ENCODE measurements around the gene ANKS1A.
A peak's percentile ranks its signal among the peaks of the same experiment; 100 is the strongest.
"Not testable (repeated sequence)": the region's sequence is repeated elsewhere in the genome, so short reads cannot be mapped to it uniquely, and the experiment has no call there.

The ANKS1A gene

DNA sequence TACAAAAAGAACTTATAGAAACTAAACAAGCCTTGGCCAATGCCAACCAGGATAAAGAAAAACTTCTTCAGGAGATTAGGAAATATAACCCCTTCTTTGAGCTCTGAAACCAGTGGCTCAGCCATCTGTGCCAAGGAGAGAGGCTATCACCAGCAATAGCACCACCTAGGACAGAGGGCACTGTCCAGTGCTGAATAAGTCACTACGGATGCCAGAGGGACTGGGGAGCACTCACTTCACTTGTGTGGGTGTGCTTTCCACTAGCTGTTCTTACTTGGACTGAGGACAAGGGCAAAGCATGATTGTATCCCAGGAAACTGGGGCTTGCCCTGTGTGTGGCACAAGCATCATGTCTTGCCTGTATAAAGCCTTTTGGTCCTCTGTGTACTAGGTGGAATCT is 16.7 kb upstream of the ANKS1A start:
- Mint-ChIP-seq H3K36me3 (ENCODE audit: low read depth) (peaks cover 55% of the 10 kb centered on the region), H3K9me3 (no peaks in the 10 kb centered on the region), H3K4me1 (ENCODE audit: low read depth) (no peaks in the 10 kb centered on the region), H3K27ac (peak overlapping the region; percentile 31), H3K4me3 (no peak overlapping the region), H3K27me3 (no peaks in the 10 kb centered on the region)

DNA sequence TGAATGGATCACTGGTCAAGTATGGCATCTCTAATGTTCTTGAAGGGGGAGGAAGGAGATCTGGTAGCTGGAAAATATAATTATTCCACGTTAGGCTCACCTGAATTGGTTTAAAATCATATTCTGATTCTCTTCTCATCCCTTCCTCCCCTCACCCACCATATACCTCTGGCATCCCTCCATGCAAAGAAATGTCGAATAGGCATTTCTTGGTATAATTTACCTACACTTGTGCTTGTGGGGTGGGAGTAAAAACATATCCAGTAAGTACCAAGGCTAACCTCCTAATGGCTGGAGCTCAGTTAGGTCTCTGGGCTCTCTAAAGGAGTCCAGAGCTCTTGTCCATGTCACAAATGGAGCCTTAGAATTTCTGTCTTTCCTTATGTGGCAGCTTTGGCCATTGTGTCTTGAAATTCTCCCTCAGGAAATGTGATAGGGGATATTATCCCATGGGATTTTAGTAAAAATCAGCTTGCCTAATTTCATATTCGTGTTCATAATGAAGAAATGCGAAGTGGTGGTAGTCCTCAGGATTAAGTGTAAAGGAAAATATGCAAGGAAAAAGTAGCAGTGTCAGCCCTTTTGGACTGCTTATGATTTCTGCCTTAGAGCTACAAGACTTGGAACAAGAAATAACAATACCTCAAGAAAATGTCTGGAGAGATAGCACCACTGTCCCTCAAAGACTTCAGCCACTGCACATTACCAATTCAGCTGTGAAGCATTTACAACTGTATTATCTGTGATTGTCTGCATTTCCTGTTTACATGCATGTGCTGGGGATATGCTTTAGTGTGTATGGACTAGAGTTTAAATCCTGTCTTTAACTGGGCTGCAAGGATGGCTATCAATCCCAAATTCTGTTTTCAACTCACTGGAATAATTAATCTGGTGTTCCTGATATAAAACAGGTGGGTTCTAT is 13.5 kb upstream of the ANKS1A start:
- no peak overlapping the region for H3K27ac Mint-ChIP-seq
- H3K4me3 Mint-ChIP-seq = no peak overlapping the region
- H3K4me1 Mint-ChIP-seq (ENCODE audit: low read depth) = no peaks in the 10 kb centered on the region
- no peaks in the 10 kb centered on the region for H3K9me3 Mint-ChIP-seq
- H3K36me3 Mint-ChIP-seq (ENCODE audit: low read depth) = peaks cover 63% of the 10 kb centered on the region
- no peaks in the 10 kb centered on the region for H3K27me3 Mint-ChIP-seq

DNA sequence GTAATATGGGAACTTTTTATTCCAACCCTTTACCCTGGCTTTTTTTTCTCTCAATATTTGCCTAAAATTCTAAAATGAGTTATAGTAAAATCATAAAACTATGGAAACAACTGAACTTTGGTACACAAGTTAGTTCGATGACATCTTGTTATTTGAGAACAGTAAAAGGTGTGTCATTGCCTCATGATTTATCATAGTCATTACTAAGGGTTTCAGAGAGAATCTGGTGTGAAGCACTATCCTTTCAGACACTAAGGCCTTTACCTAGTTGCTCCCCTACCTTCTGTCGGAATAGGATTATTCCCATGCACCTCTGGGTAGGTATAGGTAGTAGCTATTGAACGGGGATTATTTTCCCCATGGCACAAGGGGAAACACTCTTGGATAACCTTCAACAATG is 12.6 kb upstream of the ANKS1A start:
- Mint-ChIP-seq H3K36me3 (ENCODE audit: low read depth) (peaks cover 62% of the 10 kb centered on the region), H3K9me3 (no peaks in the 10 kb centered on the region), H3K27me3 (no peaks in the 10 kb centered on the region), H3K4me3 (no peak overlapping the region), H3K4me1 (ENCODE audit: low read depth) (no peaks in the 10 kb centered on the region), H3K27ac (no peak overlapping the region)

DNA sequence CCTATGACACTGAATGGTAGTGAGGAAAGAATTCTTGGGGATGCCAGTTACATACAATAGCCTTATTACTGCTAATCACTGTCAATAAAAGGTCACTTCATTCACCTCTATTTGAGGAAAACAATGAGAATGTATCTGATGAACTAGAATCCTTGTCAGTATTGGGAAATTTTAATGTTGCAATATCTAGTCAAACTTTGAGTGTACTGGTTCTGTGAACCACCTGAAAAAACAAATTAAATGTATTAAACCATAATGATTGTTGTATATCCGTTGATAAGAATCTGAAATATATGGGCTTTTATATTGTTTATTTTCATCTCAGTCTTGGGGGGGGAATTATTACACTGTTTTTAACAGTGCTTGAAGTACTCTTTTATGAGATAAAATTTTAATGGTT is 11.8 kb upstream of the ANKS1A start:
- Mint-ChIP-seq H3K36me3 (ENCODE audit: low read depth) (peaks cover 57% of the 10 kb centered on the region), H3K9me3 (no peaks in the 10 kb centered on the region), H3K27me3 (no peaks in the 10 kb centered on the region), H3K4me1 (ENCODE audit: low read depth) (no peaks in the 10 kb centered on the region), H3K27ac (no peak overlapping the region), H3K4me3 (no peak overlapping the region)

DNA sequence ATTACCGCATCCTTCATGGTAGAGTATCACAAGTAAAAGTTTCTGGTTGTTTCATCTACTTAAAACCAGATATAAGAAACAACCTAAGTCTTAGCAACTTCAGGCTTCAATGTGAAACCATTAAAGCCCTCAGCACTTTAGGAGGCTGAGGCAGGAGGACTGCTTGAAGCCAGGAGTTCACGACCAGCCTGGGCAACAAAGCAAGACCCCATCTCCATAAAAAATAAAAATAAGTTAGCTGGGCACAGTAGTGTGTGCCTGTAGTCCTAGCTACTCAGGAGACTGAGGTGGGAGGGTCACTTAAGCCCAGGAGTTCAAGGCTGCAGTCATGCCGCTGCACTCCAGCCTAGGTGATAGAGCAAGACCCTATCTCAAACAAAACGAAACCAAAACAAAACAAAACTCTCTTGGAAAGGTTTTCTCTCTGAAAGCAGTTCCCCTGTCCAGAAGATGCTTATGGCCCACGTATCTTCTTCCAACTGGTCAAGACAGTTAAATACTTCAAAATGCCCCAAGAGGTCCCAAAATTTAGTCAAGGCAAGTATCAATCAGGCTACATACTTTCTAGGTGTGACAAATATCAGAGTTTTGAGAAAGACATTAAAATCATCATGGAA is 11.1 kb upstream of the ANKS1A start:
- Mint-ChIP-seq H3K27ac (no peak overlapping the region), H3K36me3 (ENCODE audit: low read depth) (peaks cover 59% of the 10 kb centered on the region), H3K9me3 (no peaks in the 10 kb centered on the region), H3K4me3 (no peak overlapping the region), H3K27me3 (no peaks in the 10 kb centered on the region), H3K4me1 (ENCODE audit: low read depth) (no peaks in the 10 kb centered on the region)

DNA sequence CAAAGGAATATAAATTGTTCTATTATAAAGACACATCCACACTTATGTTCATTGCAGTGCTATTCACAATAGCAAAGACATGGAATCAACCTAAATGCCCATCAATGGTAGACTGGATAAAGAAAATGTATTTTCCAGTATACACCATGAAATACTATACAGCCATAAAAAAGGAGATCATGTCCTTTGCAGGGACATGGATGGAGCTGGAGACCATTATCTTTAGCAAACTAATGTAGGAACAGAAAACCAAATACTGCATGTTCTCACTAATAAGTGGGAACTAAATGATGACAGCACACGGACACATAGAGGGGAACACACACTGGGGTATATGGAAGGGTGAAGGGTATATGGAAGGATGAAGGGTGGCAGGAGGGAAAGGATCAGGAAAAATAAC is 5.0 kb upstream of the ANKS1A start:
- H3K4me3 Mint-ChIP-seq, H3K27ac Mint-ChIP-seq, H3K9me3 Mint-ChIP-seq, H3K27me3 Mint-ChIP-seq: not testable (repeated sequence)
- Mint-ChIP-seq H3K36me3 (ENCODE audit: low read depth) (peaks cover 46% of the 10 kb centered on the region), H3K4me1 (ENCODE audit: low read depth) (peaks cover 38% of the 10 kb centered on the region)

DNA sequence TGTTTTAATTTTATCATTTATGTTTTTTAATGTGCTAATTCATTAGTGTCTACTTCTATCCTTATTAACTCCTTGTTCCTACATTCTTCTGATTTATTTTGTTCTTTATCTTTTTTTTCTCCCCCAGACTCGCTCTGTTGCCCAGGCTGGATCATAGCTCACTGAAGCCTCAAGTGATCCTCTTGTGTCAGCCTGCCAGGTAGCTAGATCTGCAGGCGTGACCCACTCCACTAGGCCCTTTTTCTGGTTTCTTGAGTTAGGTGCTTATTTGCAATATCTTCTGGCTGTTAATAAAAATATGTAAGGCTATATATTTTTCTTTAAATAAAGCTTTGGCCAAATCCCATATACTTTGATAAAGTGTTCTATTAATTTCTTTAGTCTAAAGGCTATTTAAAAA is 4.1 kb upstream of the ANKS1A start:
- H3K27ac Mint-ChIP-seq = no peak overlapping the region
- no peak overlapping the region for H3K4me3 Mint-ChIP-seq
- peaks cover 39% of the 10 kb centered on the region for H3K36me3 Mint-ChIP-seq (ENCODE audit: low read depth)
- H3K4me1 Mint-ChIP-seq (ENCODE audit: low read depth) = peaks cover 38% of the 10 kb centered on the region
- no peaks in the 10 kb centered on the region for H3K9me3 Mint-ChIP-seq
- no peaks in the 10 kb centered on the region for H3K27me3 Mint-ChIP-seq

DNA sequence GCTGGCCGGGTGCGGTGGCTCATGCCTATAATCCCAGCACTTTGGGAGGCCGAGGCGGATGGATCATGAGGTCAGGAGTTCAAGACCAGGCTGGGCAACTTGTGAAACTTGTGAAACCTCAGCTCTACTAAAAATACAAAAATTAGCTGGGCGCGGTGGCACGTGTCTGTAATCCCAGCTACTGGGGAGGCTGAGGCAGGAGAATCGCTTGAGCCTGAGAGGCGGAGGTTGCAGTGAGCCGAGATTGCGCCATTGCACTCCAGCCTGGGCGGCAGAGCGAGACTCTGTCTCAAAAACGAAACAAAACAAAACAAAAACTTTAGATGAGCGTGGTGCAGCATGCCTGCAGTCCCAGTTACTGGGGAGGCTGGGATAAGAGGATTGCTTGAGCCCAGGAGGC is 3.2 kb upstream of the ANKS1A start:
- not testable (repeated sequence) for H3K27me3 Mint-ChIP-seq, H3K9me3 Mint-ChIP-seq, H3K27ac Mint-ChIP-seq
- Mint-ChIP-seq H3K4me1 (ENCODE audit: low read depth) (peaks cover 44% of the 10 kb centered on the region), H3K36me3 (ENCODE audit: low read depth) (peaks cover 34% of the 10 kb centered on the region), H3K4me3 (peak overlapping the region; percentile 100)

DNA sequence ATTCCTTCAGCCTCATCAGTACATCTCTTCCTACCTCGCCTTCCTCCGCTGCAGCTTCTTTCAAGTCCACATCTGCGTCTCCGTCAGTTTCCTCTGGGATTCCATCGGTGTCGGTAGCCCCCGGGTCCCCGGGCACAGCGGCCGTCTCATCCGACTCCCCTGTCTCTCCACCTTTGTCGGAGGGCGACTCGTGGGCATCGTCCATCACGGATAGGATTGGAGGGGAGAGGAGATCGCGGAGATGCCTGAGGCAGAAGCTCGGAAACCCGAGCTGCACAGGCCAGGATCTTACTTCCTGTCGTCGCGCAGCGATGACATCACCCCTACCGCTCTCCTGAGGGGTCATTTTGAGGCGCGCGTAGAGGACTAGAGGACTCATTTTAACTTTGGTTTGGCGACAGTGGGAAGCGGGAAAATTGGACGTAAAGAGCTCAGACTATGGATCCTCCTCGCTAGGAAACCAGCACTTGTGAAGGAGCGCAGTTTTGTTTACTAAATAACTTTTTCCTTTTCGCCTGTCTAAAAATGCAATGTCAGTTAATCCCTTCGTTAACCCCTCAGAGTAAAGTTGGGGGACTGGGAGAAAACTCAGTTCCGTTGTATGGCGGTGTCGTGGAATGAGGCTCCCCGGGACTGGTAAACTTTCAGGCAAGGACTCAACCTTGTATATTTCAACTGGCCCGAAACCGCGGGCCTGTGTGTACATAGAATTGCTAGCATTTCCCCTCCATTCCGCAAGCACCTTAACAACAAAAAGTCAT is 1.1 kb upstream of the ANKS1A start, which contains the start of gene TAF11:
TSS of gene TAF11 (minus strand) at position 290 of the 761 bp plus-strand sequence. CDS start at position 205, 85 bp downstream.
- Mint-ChIP-seq H3K36me3 (ENCODE audit: low read depth) (peaks cover 30% of the 10 kb centered on the region), H3K4me3 (peak within 1 kb of the TSS; percentile 100), H3K4me1 (ENCODE audit: low read depth) (peaks cover 50% of the 10 kb centered on the region), H3K27me3 (no peaks in the 10 kb centered on the region), H3K27ac (peak within 1 kb of the TSS; percentile 99), H3K9me3 (no peaks in the 10 kb centered on the region)

DNA sequence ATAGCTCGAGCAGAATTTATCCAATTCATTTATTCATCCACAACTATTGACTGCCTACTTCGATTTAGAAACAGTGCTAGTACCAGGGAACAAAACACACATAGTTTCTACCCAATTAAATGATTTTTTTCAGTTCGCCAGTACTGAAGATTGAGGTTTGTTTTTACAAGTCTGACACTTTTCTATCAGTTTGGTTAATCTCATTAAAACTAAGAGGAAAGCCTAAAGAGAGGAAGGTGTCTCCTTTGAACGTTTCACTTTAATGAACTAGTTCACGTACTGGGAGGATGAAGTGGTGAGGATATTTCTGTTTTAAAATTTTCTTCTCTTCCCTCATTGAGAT is 570 bp upstream of the ANKS1A start:
- Mint-ChIP-seq H3K4me1 (ENCODE audit: low read depth) (peaks cover 49% of the 10 kb centered on the region), H3K27me3 (no peaks in the 10 kb centered on the region), H3K4me3 (peak overlapping the region; percentile 100), H3K9me3 (no peaks in the 10 kb centered on the region), H3K36me3 (ENCODE audit: low read depth) (peaks cover 24% of the 10 kb centered on the region), H3K27ac (peak overlapping the region; percentile 99)

DNA sequence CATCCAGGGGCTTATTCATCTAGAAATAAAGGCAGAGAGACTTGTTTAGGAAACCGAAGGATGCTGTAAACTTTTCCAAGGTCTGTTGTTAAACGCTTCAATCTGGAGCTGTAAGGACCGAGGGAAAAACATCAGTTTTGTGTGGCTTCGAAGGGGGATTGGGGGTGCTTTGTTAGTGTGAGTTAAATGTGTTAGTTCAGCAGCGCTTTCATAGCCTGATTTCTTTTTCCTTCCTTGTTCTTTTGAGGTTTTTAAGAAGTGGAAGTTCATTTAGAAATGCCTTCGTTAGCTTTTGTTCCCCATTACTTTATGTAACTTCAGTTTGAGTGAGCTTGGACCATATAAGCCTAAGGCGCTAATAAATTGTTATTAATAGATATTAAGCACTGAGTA is 1.5 kb downstream of the ANKS1A start:
- Mint-ChIP-seq H3K36me3 (ENCODE audit: low read depth) (peaks cover 7% of the 10 kb centered on the region), H3K27ac (peak overlapping the region; percentile 61), H3K4me1 (ENCODE audit: low read depth) (peaks cover 40% of the 10 kb centered on the region), H3K4me3 (peak overlapping the region; percentile 100), H3K9me3 (no peaks in the 10 kb centered on the region), H3K27me3 (no peaks in the 10 kb centered on the region)

DNA sequence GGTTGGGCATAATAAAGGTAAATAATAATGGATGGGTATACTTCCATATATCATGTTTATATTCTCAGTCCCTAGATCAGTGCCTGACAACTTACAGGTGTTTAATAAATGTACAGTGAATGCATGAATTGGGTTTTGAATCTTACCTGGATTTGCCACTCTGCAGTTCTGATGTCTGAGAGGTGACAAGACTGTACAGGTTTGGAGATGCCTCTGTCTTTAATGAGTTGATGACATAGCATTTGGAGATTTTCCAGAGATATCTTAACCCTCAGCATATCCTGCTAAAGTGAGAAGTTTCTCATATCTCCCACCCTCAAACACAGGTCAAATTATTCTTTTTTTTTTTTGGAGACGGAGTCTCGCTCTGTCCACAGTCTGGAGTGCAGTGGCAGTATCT is 2.2 kb downstream of the ANKS1A start:
- Mint-ChIP-seq H3K4me1 (ENCODE audit: low read depth) (peaks cover 33% of the 10 kb centered on the region), H3K4me3 (peak overlapping the region; percentile 21), H3K9me3 (no peaks in the 10 kb centered on the region), H3K27me3 (no peaks in the 10 kb centered on the region), H3K27ac (no peak overlapping the region), H3K36me3 (ENCODE audit: low read depth) (peaks cover 7% of the 10 kb centered on the region)

DNA sequence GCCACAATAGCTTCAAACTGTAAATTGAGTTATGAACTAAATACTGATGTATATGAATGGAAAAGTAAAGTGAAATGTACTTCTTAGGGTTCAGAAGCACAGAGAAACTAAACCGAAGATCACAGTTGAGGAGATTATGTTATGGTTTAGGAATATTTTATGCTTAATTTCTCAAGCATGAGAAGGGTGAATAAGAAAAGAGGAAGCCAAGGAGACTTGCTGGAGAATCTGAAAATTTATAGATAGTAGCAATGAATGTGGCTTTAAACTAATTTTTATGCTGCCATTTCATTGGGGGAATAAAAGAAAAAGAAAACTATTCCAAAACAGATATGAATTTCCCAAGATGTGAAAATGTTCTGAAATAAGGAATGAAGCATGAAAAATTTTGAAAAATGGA is 5.6 kb downstream of the ANKS1A start:
- H3K9me3 Mint-ChIP-seq = no peaks in the 10 kb centered on the region
- no peak overlapping the region for H3K4me3 Mint-ChIP-seq
- peaks cover 13% of the 10 kb centered on the region for H3K4me1 Mint-ChIP-seq (ENCODE audit: low read depth)
- peaks cover 3% of the 10 kb centered on the region for H3K36me3 Mint-ChIP-seq (ENCODE audit: low read depth)
- H3K27ac Mint-ChIP-seq = no peak overlapping the region
- no peaks in the 10 kb centered on the region for H3K27me3 Mint-ChIP-seq

DNA sequence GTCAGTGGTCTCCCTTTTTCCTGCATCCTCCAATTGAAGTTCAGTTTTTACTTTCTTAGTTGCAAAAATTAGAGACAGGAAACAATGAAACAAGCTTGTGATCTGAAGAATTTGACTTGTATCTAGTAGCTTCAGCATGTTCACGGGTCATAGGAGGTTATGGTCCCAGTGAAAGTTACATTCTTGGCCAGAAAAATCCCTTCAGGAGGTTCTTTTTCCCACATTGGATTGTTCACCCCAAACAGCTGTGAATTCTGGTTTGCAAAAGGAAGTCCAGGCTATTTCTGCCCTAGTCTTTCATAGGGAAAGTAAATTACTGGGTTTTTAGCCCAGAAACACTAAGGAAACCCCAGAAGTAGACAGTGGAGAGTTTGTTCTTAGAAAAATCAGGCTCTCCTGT is 8.1 kb downstream of the ANKS1A start:
- H3K27ac Mint-ChIP-seq = no peak overlapping the region

DNA sequence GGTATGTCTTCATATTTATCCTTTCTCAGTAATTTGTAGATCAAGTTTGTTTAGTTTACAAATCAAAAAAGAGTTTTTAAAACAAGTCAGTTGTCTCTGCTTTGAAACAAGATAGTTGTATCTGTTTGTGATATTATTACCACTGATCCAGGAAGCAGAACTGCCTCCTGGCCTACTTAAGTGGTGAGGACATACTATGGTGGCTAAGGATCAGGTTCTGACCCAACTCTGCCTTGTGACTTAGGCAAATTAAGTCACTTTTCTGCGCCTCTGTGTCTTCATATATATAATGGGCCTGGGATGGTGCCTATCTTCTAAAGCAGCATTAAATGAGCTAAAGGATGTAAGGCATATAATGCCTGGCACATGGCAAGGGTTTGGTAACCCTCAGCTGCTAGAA is 8.7 kb downstream of the ANKS1A start:
- no peaks in the 10 kb centered on the region for H3K9me3 Mint-ChIP-seq
- H3K36me3 Mint-ChIP-seq (ENCODE audit: low read depth) = no peaks in the 10 kb centered on the region
- no peaks in the 10 kb centered on the region for H3K4me1 Mint-ChIP-seq (ENCODE audit: low read depth)
- H3K4me3 Mint-ChIP-seq = no peak overlapping the region
- H3K27me3 Mint-ChIP-seq = no peaks in the 10 kb centered on the region
- no peak overlapping the region for H3K27ac Mint-ChIP-seq

More for the DNA sequence above, 8.1 kb downstream of the ANKS1A start:
- Mint-ChIP-seq H3K27me3 (no peaks in the 10 kb centered on the region), H3K4me3 (no peak overlapping the region), H3K9me3 (no peaks in the 10 kb centered on the region), H3K36me3 (ENCODE audit: low read depth) (no peaks in the 10 kb centered on the region), H3K4me1 (ENCODE audit: low read depth) (no peaks in the 10 kb centered on the region)

All from stimulated activated naive CD8-positive, alpha-beta T cell treated with anti-CD3 and anti-CD28 coated beads, Interleukin-15, Interleukin-2, amounts not matched to agents 100 ng/mL and 50 ng/mL, for 24 hours (primary cell).